HG03460 (cell line): ENCODE measurements around the gene FGFBP2.
A peak's percentile ranks its signal among the peaks of the same experiment; 100 is the strongest.

Experiments
- ATAC-seq: cut with Tn5 transposase; IDR thresholded peaks from one replicate; pipeline ENCODE4 v1.9.1; 2021; ENCODE audit not compliant: unreplicated experiment

Gene FGFBP2

DNA sequence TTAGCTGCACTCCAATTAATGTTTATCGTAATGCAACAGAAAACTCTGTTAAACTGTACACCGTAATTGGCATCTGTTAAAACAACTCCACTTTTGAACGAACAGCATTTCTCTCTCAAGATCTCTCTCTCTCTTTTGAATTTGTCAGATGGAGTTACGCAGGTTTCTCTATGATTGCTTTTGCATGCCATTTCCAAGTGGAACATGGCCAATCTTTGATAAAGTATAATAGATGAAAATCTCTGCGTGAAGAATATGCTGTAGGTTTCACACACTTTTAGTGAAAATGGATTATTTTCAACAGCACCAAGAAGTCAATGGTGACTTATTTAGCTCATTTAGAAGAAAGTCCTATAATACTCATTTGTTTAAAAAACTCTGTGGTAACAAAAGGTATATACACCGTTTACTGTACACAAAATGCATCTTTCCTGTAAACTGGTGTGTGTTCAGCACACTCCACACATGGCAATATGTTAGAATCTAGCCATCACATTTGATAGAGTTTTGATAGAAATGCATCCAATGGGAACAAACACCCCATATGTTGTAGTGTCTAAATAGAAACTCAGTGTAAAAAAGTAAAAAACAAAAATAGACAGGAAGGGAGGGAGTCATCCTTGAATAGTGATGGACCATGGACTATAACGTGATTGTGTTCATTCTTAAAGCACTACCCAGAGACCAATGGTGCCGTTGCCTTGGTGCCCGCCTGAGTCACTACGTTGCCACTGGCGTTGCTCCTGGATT lies 5.8 kb upstream of the FGFBP2 start:
- no peak for ATAC-seq

GRCh38 chr4:15965325-15965724 lies 2.4 kb upstream of the FGFBP2 start:
- ATAC-seq, result no peak

- ATAC-seq, result no peak
Observed at GRCh38 chr4:15964159-15964558, 1.2 kb upstream of the FGFBP2 start.

DNA sequence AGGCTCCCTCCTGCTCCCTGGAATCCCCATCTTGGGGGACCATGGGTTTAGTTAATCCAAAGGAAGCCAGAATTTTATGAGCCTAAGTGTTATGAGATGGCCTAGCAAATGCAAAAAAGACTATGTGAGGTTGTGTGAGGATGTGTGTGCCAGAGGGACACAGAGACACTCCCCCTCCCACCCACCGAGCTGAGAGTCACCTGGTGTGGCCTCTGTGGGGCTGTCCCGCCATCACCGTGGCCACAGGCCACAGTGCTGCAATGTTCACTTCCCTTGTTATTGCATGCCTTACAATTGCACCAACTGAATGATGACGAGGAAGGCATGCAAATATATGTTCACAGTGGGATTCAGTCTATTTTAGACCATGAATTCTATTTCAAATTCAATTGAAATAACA lies 601 bp upstream of the FGFBP2 start:
- ATAC-seq, result peak; percentile 73

DNA sequence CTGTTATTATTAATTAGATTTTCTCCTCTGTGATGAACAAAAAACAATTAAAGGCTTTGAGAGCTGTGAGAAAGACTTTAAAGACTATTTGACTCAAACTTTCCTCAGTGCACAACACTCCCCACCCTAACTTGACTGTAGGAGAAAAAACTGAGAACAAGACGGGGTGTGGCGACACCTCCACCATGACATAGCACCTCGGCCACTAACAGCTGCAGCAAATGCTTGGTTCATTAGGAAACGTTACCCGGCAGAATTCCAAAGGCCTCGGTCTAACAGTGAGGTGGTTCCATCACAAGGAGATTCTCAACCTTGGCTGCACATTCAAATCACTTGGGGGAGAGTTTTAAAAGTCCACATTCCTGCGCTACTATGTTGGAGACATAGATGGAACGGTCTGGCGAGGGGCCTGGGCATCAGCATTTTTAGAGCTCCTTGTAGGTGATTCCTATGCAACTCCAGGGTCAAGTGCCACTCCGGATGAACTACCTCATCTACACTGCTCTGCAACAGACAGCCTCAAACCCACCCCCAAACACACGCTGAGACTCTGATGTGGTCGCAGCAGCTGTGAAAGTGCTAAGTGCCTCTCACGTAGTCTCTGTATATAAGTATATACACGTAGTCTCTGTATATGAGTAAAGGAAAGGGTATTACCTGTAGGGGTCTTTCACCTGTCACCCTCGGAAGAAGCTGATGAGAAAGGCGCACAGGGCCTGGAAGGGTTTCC lies 1.0 kb downstream of the FGFBP2 start:
- no peak for ATAC-seq

DNA sequence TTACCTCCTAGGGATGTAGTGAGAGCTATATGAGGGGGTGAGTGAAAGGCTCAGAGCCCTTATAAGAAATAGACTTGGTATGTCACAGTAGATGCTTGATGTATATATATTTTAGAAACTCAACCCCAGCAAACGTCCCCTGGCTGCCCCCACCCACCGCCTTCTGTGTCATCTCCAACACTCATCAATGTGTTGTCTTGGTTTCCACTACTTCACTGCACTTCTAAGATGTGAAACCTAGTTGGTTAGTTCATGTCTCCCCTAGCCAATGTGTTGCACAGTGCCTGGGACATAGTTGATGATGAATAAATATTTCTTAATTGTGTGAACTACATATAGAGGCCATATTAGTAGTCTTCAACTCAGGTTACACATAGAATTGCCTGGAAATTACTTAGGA lies 4.4 kb downstream of the FGFBP2 start:
- ATAC-seq, result no peak

GRCh38 chr4:15956179-15956850 lies 6.7 kb downstream of the FGFBP2 start:
- peak; percentile 91 for ATAC-seq

GRCh38 chr4:15955670-15956069 lies 7.3 kb downstream of the FGFBP2 start:
- ATAC-seq, result no peak

DNA sequence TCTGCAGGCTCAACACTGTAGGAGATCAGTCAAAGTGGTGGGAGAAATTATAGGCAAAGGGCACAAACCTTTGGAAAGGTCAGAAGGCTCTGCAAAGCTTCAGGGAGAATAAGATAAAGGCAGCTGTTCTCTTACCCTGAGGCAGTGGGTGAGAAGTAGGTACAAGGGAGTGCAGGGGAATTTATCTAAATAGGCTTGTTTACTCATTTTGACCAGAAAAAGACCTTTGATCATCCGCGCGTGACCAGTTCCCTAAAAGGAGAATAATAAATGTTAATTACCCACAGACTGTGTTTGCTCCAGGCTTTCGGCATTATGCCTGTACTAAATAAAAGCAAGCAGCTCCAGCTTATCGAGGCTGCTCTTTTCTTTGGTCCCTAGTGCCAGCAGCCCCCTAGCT lies 9.3 kb downstream of the FGFBP2 start:
- ATAC-seq, result no peak

DNA sequence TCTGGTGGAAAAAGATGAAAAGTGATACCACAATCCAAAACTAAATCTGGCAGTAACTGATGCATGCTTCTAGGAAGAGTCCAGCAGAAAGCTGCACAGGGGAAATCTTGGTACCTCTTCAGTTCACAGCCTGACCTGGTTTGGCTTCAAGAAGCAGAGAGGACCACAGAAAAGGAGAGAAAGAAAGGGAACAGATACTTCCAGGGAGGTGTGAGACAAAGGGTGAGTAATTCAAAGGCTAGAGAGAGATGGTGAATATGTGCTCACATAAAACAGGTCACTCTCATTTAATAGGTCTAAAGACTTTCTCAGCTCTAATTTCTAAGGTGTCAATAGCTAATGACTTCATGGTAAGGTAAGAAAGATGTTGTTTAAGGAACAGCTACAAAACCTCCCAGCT lies 11.2 kb downstream of the FGFBP2 start:
- ATAC-seq, result no peak

DNA sequence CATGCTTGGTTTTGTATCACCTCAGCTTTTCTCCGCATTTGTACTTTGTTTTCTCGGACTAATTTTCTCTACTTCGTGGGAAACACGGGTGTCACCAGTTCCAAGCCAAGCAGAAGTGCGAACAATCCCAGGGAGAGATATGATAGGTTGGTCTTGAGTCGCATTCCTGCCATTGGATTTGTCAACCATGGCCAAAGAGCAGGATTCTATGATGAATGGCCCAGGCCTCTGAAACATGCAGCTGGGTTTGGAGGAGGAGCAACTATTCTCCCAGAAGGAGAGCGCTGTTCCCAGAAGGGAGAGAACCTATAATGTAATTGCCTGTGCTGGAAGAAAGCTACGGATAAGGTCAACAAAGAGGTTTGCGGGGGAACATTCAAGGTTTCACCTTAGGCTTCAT lies 14.1 kb downstream of the FGFBP2 start:
- no peak for ATAC-seq

- ATAC-seq, result no peak
Observed at GRCh38 chr4:15947684-15948083, 15.3 kb downstream of the FGFBP2 start.

DNA sequence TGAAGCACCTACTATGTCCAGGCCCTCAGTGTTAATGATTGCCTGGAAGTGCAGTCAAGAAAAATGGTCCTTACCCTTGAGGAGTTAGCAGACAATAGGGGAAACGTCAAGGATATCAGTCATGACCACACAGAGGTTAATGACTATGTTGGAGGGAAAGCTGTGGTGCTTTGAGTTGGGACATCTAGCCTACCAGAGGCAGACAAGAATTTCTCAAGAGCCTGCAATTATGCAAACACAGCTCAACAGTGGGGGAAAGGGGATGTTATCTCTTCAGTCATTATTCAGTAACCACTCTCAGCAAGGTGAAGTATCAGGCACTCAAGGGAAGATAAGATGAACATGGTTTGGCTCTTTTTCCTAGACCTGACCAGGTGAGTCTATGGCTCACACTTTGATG lies 17.5 kb downstream of the FGFBP2 start:
- ATAC-seq, result no peak

GRCh38 chr4:15944895-15945294 lies 18.1 kb downstream of the FGFBP2 start:
- ATAC-seq, result no peak

DNA sequence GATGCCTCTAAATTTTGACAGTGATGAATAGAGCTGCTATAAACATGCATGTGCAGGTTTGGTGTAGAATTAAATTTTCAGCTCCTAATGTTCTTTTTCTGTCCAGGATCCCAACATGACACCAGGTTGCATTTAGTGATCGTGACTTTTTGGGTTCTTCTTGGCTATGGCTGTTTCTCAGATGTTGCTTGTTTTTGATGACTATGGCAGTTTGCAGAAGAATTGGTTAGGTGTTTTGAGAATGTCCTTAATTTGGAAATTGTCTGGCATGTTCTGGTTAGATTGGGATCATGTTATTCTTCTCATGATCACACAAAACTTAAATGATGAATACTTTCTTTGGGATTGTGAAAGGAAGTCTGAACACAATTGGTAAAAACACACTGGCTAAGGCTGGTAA lies 20.7 kb downstream of the FGFBP2 start:
- ATAC-seq, result no peak

GRCh38 chr4:15938640-15939039 lies 24.3 kb downstream of the FGFBP2 start, which contains the start of gene FGFBP1:
Gene FGFBP1, minus strand, starts transcription at chr4:15938740. Its CDS starts 2,108 bp downstream, at chr4:15936632.
- ATAC-seq, result no peak

- ATAC-seq, result no peak
Observed at GRCh38 chr4:15938182-15938581, 24.8 kb downstream of the FGFBP2 start.

DNA sequence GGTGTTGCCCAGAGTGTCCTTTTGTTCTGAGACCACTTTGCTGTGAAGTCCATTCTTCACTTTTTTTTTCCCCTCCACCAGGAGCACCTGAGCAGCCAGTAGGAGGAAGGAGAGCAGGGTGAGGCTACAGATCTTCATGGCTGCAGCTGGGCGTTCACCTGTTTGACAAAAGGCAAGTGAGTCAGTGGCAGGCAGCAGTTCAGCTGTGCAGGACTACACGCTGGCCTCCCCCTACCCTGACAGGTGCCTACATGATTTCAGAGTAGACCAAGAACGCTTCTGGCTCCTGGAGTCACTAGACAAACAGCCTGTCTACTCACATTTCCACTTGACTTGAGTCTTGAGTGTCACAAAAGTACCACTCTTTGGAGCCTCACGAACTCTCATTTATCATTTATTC lies 26.5 kb downstream of the FGFBP2 start:
- no peak for ATAC-seq

DNA sequence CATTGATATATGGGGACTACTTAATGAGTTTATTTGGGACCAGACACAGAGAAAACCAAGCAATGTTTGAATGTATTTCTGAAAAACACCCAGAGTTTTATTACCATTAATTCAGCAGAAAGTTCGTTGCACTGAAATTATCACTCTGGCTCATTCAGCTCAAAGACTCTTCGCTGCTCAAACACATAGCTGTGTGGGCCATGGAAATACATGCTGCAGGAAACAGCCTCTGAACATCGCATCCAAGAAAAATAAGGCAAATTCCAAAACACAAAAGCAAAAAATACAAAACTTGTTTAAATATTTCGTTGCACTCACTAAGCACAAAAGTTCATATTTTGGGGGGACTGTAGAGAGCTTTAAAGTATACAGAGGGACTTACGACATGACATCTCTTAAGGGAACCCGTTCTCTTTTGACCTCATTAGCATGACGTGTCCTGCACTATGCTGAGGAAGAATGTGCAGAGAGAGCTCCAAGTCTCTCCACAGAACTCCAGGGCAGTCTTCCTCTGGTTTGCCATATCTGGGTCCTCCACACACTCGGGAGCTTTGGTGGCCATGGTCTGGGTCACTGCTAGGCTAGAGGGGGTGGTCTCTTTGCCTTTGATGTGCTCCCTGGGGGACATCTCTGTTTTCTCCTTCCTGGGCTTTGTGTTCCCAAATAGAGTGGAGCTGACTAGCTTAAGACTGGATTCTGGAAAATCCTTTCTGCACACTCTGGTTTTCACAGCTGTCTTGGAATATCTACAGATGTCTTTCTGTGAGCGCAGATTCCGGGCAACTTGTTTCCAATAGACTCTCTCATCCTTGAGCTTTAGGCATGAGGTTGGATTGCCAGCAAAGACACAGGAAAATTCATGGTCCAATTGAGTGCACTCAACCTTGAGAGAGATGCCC lies 27.2 kb downstream of the FGFBP2 start:
- ATAC-seq, result no peak

DNA sequence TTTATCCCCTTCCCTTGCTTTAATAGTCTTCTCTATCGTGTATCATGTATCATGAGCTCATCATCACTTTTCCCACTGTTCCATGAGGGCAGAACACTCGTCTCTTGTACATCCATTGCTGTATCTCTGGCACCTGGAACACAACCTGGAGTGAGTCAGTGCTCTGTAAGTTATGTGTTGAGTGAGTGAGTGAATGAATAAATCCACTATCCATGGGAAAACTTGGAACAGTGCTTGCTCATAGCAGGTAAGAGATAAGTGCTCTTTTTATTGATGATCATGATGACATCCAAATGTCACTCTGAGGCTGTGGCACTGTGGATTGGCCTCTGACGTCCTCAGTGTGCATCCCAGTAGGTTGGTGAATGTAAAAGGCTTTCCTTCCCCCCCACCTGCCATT lies 28.7 kb downstream of the FGFBP2 start:
- no peak for ATAC-seq
